HG03469 (cell line): ENCODE measurements around the gene DNAH14.
"Not testable (repeated sequence)": the region's sequence is repeated elsewhere in the genome, so short reads cannot be mapped to it uniquely, and the experiment has no call there.

Experiments
- ATAC-seq: cut with Tn5 transposase; IDR thresholded peaks from one replicate; pipeline ENCODE4 v1.9.1; 2021; ENCODE audit warnings: mild to moderate bottlenecking, moderate library complexity, moderate number of reproducible peaks; ENCODE audit not compliant: unreplicated experiment

The DNAH14 gene

DNA sequence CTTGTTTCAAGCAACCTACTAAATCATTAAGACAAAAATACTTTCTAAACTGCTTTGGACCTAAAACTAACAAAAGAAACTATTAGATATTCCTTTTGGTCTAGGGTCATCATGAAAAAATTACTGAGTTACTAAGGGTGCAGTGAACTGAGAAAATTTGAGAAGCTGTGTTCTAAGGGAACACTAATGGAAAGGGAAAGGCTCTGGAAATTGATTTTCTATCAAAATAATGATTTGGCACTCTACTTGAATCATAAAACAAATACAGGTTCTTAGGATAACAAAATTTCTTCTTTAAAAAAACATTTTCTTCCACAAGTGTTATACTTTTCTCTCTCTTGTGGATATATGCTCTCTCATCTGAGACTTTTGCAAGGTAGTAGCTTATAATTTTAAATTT, 213.5 kb downstream of the DNAH14 start:
- ATAC-seq: no peak

DNA sequence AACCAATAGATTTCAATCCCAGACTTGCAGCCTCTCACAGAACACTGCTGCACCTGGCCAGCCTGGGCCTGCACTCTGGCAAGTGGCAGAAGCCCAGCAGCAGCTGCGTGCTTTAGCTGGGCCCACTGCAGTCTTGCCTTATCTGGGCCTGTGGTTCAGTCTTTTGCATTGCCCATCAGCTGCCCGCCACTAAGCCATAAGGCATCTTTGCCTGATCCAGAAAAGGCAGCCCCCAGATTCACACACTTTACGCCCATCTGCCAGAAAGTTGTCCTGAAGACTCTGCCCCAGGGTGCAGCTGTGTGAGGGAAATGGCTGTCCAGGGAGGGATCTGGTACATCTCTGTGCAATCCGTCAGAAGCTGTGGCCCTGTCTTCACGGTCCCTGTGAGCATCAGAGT, 217.0 kb downstream of the DNAH14 start:
- ATAC-seq: no peak

DNA sequence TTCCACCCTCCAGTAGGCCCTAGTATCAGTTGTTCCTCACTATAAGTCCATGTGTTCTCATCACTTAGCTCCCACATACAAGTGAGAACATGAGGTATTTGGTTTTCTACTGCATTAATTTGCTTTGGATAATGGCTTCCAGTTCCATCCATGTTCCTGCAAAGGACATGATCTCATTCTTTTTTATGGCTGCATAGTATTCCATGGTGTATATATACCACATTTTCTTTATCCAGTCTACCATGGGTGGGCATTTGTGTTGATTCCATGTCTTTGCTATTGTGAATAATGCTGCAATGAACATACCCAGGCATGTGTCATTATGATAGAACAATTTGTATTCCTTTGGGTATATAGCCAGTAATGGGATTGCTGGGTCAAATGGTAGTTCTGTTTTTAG, 218.3 kb downstream of the DNAH14 start:
- ATAC-seq: not testable (repeated sequence)

- no peak for ATAC-seq
Measured at GRCh38 chr1:225152061-225152460, 222.6 kb downstream of the DNAH14 start.

DNA sequence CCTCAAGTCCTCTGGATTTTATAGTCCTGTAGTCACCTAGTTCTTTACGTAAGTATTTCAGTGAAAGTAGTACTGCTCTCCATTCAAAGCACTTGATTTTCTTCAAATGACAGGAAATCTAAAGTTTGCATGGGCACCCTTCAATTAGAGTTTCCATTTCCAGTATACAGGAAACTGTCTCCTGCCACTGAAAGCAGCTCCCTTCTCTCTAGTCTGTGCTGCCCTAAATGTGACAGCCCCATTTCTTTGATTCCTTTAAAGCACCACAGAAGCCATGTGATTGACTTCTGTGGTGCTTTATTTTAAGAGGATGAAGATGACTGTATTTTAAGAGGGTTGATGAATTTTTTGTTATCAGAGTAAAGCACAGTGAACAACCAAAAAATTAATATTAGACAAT, 226.1 kb downstream of the DNAH14 start:
- no peak for ATAC-seq

DNA sequence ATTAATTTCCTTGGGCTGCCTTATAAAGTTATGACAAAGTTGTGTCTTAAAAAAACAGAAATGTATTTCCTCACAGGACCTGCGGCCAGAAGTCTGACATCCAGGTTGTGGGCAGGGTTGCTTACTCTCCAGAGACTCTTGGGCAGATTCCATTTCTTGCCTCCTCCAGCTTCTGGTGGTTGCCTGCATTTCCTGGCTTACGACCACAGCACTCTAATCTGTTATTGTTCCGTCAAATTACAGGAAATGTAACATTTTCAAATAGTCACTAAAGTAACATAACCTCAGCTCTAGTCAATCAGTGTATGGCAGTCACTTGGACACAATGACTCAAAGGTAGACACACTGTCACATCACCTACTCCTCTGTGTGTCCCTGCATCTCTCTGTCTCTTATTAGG, 226.8 kb downstream of the DNAH14 start:
- no peak for ATAC-seq

DNA sequence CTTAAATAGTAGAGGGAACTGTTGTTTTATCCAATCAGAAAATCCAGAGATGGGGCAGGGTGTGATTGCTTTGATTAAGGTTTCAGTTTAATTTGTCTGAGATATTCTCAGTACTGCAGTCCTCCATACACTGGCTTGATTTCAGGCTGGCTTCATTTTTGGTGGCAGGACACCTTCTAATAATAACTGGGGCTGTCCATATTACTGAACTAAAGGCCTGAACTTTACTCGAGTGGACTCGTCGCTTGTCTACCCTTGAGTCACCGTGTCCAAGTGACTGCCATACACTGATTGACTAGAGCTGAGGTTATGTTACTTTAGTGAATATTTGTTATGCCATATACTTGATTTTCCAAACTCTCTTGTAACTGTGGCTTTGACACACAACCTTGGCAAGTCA, 228.8 kb downstream of the DNAH14 start:
- ATAC-seq: no peak

DNA sequence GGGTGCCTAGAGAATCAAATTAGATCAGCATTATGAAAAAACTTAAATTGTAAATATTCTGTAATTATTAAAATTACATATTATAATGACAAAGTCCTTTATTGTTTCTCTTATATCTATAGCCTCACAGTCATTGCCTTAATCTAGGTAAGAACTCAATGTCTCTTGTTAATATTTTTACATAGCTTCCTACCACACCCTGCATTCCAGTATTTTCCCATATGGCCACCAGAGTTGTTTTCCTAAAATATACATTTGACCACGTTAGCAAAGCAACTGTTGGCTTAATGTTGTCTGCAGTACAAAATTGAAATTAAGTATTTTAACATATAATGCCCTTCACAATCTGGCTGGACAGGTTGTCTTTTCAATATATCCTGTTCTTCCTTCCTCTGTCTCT, 230.3 kb downstream of the DNAH14 start:
- no peak for ATAC-seq

- ATAC-seq: not testable (repeated sequence)
Measured at GRCh38 chr1:225177409-225177808, 247.9 kb downstream of the DNAH14 start.

GRCh38 chr1:225179686-225180085, 250.2 kb downstream of the DNAH14 start:
- no peak for ATAC-seq

GRCh38 chr1:225182716-225183115, 253.2 kb downstream of the DNAH14 start:
- ATAC-seq: no peak

GRCh38 chr1:225191199-225191753, 261.8 kb downstream of the DNAH14 start:
- ATAC-seq: no peak

- ATAC-seq: no peak
Measured at GRCh38 chr1:225201447-225201846, 272.0 kb downstream of the DNAH14 start.

- no peak for ATAC-seq
Measured at GRCh38 chr1:225207791-225208190, 278.3 kb downstream of the DNAH14 start.

DNA sequence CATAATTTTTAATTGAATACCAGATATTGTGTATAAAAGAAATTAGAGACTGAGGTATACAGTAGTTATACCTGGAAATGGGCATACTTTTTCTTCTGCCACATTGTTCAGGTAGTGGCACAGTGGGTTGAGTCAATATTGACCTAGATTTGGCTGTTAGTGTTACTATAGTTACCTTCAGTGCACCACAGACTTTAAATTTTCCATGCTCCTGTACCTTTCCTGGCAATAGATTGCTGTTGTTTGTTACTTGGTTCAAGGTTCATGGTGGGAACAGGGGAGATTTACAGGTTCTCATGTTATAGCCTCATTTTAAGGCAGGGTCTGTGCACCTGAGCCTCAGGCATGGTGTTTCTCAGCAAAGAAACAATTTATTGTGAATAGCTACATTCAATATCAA, 279.7 kb downstream of the DNAH14 start:
- ATAC-seq: no peak

DNA sequence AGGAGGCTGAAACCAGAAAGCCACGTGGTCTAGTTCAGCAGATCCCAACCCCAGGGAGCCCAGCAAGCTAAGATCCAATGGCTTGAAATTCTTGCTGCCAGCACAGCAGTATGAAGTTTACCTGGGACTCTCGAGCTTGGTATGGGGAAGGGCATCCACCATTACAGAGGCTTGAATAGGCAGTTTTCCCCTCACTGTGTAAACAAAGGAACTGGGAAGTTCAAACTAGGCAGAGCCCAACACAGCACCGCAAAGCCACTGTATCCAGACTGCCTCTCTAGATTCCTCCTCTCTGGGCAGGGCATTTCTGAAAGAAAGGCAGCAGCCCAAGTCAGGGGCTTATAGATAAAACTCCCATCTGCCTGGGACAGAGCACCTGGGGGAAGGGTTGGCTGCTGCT, 280.7 kb downstream of the DNAH14 start:
- not testable (repeated sequence) for ATAC-seq

- ATAC-seq: not testable (repeated sequence)
Measured at GRCh38 chr1:225211694-225212442, 282.4 kb downstream of the DNAH14 start.

DNA sequence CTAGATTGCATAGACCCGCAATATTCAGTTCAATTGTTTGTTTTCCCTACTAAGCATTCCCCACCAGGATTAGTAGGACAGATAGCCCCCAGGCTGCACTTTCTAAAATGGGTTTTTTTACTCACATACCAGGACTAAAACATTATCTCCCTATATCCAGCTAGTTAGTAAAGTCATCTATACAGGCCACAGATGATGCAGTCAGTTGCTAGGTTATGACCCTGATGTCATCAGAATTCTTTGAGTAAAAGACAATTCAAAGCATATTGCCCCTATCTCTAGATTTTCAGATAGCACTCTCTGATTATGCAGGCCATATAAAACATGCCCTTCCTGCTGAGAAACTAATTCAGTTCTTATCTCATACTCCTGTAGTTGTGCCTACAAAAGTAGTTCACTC, 294.8 kb downstream of the DNAH14 start:
- ATAC-seq: no peak

DNA sequence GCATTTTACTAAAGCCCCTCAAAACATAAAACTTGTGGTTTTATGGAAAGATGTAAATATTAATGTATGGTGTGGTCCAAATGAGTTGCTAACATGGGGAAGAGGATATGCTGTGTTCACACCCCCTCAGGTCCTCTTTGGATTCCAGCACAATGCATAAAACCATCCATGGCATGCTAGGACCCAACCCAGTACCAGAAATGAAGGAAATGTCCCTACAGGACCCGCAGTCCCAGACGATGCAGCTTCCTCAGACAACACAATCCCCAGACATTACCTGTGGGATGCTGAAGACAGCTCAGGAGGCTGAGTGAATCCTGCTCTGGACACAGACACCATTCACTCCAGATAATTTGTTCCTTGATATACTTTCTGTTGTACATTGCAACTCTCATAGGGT, 296.2 kb downstream of the DNAH14 start:
- no peak for ATAC-seq

- no peak for ATAC-seq
Measured at GRCh38 chr1:225228871-225229303, 299.4 kb downstream of the DNAH14 start.

GRCh38 chr1:225229429-225229828, 300.0 kb downstream of the DNAH14 start:
- ATAC-seq: not testable (repeated sequence)

GRCh38 chr1:225230483-225230882, 301.0 kb downstream of the DNAH14 start:
- no peak for ATAC-seq

GRCh38 chr1:225232930-225233329, 303.5 kb downstream of the DNAH14 start:
- ATAC-seq: not testable (repeated sequence)
